Thoracic aorta (tissue), 2 donors: ENCODE data around the gene PPIB. TPM values are rescaled to one million over a fixed set of nuclear protein-coding genes. Genes with fewer than 3 reads are reported as not detected.

ENCODE experiments used
- ATAC-seq: fragments of 150-250 bp; one replicate; pipeline ENCODE4 v1.8.0; 2017; ENCODE audit warnings: low read depth; ENCODE audit not compliant: insufficient number of reproducible peaks, low FRiP score
- DNase-seq: peaks from one replicate; pipeline ENCODE4 v3.0.0-alpha.2; 2020; ENCODE audit warnings: low spot score
- H3K27ac ChIP-seq, 2 donors: fragments of 200-600 bp; sonication (generic); 1 replicate in 1 of 2; 2 replicates in 1 of 2; pipeline ENCODE4 v1.5.1; 2016; ENCODE audit warnings: mild to moderate bottlenecking in 2 of 2, moderate library complexity in 2 of 2
- H3K27me3 ChIP-seq: fragments of 200-600 bp; sonication (generic); replicated peaks from 2 replicates; pipeline ENCODE4 v1.6.0; 2016; ENCODE audit warnings: mild to moderate bottlenecking; ENCODE audit not compliant: insufficient read depth
- H3K36me3 ChIP-seq: fragments of 200-600 bp; sonication (generic); one replicate; pipeline ENCODE4 v1.5.1; 2016
- H3K4me1 ChIP-seq, 2 donors: fragments of 200-600 bp; sonication (generic); 1 replicate in 1 of 2; 2 replicates in 1 of 2; pipeline versions ENCODE4 v1.5.1 to v1.6.0; 2016; ENCODE audit warnings: low read depth in 2 of 2, mild to moderate bottlenecking in 1 of 2; ENCODE audit not compliant: control insufficient read depth in 1 of 2
- H3K4me3 ChIP-seq: fragments of 200-600 bp; sonication (generic); 2 replicates; pipeline ENCODE4 v1.5.1; 2016; ENCODE audit warnings: mild to moderate bottlenecking
- H3K9me3 ChIP-seq: fragments of 200-600 bp; sonication (generic); 2 replicates; pipeline ENCODE4 v1.5.1; 2016
- CTCF ChIP-seq: fragments of 200-600 bp; sonication (generic); IDR thresholded peaks from one replicate; pipeline ENCODE4 v1.5.1; 2019; ENCODE audit warnings: antibody characterized with exemption
- total RNA-seq, 2 donors: library from RNA; depleted of rRNA; stranded (reverse); fragments of >200 nt; gene quantifications; one replicate each; pipeline versions ENCODE4 v1.1.0 to v1.2.3, GENCODE V29; 2016

PPIB gene
- total RNA-seq, 2 donors from 2014 or later = 288 to 331 TPM

DNA sequence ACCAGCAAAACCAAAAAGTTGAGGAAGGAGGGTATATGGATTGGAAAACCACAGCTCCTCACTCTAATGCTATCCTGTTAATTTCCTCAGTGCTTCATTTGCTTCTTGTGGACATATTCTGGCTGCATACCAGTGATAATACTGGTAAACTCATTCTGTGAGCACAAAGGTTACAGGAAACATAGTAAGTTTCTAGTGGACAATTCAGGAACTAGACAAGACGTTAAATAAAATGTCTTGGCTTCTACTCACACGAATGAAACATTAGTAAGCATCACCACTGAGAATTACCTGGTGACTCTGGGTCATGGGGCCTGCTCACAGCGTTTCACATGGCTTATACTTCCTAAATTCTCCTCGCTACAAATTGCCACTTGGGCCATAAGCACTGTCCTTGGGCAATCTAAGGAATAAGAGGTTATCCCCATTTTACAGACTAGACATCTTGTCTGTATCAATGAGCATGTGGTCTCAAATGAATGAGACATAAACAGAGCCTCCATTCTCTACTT is 20.1 kb upstream of the PPIB start:
- Histone ChIP-seq H3K27me3 (no peaks in the 10 kb centered on the region), H3K36me3 (peaks cover 3% of the 10 kb centered on the region), H3K4me1 (no peaks in the 10 kb centered on the region), H3K27ac (no peak overlapping the region), H3K4me3 (no peak overlapping the region), H3K9me3 (no peaks in the 10 kb centered on the region)
- TF ChIP-seq CTCF = no peak
- no peak for ATAC-seq
- no peak for DNase-seq

- ATAC-seq (no peak), DNase-seq (no peak)
- no peaks in the 10 kb centered on the region for H3K36me3 ChIP-seq
- no peak overlapping the region for H3K4me3 ChIP-seq
- no peaks in the 10 kb centered on the region for H3K4me1 ChIP-seq
- no peaks in the 10 kb centered on the region for H3K27me3 ChIP-seq
- TF ChIP-seq CTCF = no peak
- no peak overlapping the region for H3K27ac ChIP-seq
- H3K9me3 ChIP-seq = no peaks in the 10 kb centered on the region
These were observed 17.5 kb upstream of the PPIB start for GRCh38 chr15:64180235-64180824.

GRCh38 chr15:64166102-64166890 is 3.5 kb upstream of the PPIB start:
- Histone ChIP-seq H3K4me1 (peaks cover 8 to 16% of the 10 kb centered on the region in 2 donors), H3K36me3 (no peaks in the 10 kb centered on the region), H3K27ac (no peak overlapping the region), H3K4me3 (no peak overlapping the region), H3K27me3 (no peaks in the 10 kb centered on the region), H3K9me3 (no peaks in the 10 kb centered on the region)
- TF ChIP-seq CTCF = no peak
- ATAC-seq = no peak
- no peak for DNase-seq

GRCh38 chr15:64164436-64164835 is 1.6 kb upstream of the PPIB start:
- H3K4me1 ChIP-seq = peaks cover 20 to 35% of the 10 kb centered on the region in 2 donors
- H3K36me3 ChIP-seq = peaks cover 14% of the 10 kb centered on the region
- no peak for ATAC-seq
- no peak overlapping the region for H3K27ac ChIP-seq
- TF ChIP-seq CTCF = no peak
- no peak for DNase-seq
- H3K27me3 ChIP-seq = no peaks in the 10 kb centered on the region
- no peak overlapping the region for H3K4me3 ChIP-seq
- no peaks in the 10 kb centered on the region for H3K9me3 ChIP-seq

DNA sequence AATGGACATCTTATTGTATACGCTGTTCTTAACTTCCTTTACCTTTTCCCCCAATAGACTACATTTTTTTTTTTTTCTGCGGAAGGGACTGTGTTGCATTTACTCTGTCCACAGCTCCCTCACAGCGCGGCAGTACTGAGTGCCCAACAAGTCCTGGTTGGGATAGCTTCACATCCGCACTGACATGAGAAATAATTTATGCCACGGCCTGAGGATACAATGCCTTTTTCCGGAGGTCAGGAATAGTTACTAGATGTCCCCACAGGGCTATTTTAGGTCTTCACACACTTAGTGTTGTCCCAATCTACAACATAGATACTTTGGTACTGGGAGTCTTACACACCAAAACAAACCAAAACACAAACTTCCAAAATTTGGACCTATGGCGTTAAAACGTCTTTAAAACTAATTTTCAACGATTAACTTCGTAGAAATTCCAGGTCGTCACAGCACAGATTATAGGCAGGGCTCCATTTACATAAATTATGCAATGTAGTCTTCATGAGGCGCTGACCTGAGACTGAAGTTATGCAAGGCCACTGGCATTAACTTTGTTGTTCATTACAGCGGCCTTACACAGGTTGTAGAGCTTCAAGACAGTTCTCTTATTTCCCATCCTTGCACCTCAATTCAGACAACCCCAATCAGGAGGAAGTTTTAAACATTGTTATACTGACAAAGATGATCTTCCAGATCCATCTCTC is 989 bp upstream of the PPIB start:
- H3K36me3 ChIP-seq = peaks cover 21% of the 10 kb centered on the region
- no peak for TF ChIP-seq CTCF
- peak overlapping the region; percentile 94 for H3K4me3 ChIP-seq

More for the DNA sequence above, 989 bp upstream of the PPIB start:
- Histone ChIP-seq H3K27me3 (no peaks in the 10 kb centered on the region), H3K4me1 (peaks cover 20 to 36% of the 10 kb centered on the region in 2 donors), H3K9me3 (no peaks in the 10 kb centered on the region), H3K27ac (peak overlapping the region; percentile 82 to 88)
- DNase-seq = no peak
- ATAC-seq = no peak
